Aorta (tissue), 5 donors: ENCODE measurements around the gene TFPI. TPM values are rescaled to one million over a fixed set of nuclear protein-coding genes. Genes with fewer than 3 reads are reported as not detected.

Source experiments
- ATAC-seq: fragments of 200-7000 bp; cut with Tn5 transposase; one replicate; pipeline ENCODE4 v1.9.1; 2022; ENCODE audit warnings: moderate library complexity; ENCODE audit not compliant: low FRiP score
- DNase-seq, 2 donors: peaks; one replicate each; pipeline ENCODE4 v3.0.0-alpha.2; 2020
- H3K27ac ChIP-seq, 2 donors: one replicate each; pipeline ENCODE4 v1.5.1; 2013; ENCODE audit warnings: low read length in 2 of 2, mild to moderate bottlenecking in 2 of 2, moderate library complexity in 2 of 2, control low read depth in 1 of 2, inconsistent platforms in 1 of 2, low read depth in 1 of 2
- H3K27me3 ChIP-seq, 2 donors: one replicate each; pipeline ENCODE4 v1.6.1; 2013; ENCODE audit warnings: control low read depth in 1 of 2, low read length in 1 of 2, mild to moderate bottlenecking in 1 of 2, moderate library complexity in 1 of 2; ENCODE audit not compliant: insufficient read depth in 2 of 2, control insufficient read depth in 1 of 2
- H3K36me3 ChIP-seq, 2 donors: one replicate each; pipeline ENCODE4 v1.6.1; 2013; ENCODE audit warnings: control low read depth in 1 of 2, low read length in 1 of 2, mild to moderate bottlenecking in 1 of 2; ENCODE audit not compliant: insufficient read depth in 2 of 2, control insufficient read depth in 1 of 2
- H3K4me1 ChIP-seq, 2 donors: one replicate each; pipeline ENCODE4 v1.6.1; 2013; ENCODE audit warnings: low read length in 2 of 2, control low read depth in 1 of 2, mild to moderate bottlenecking in 1 of 2, moderate library complexity in 1 of 2; ENCODE audit not compliant: insufficient read depth in 2 of 2, control insufficient read depth in 1 of 2
- H3K4me3 ChIP-seq, 2 donors: one replicate each; pipeline ENCODE4 v1.5.1; 2013; ENCODE audit warnings: low read length in 2 of 2, control low read depth in 1 of 2, mild to moderate bottlenecking in 1 of 2
- H3K9me3 ChIP-seq: one replicate; pipeline ENCODE4 v1.6.1; 2013; ENCODE audit warnings: mild to moderate bottlenecking, low read length; ENCODE audit not compliant: control insufficient read depth
- WGBS, 2 donors: extraction: QIAGEN DNeasy Blood & Tissue Kit; methylation state at CpG; one replicate each; pipeline ENCODE4 v1.1.7; 2013; 5-methylcytosine and 5-hydroxymethylcytosine counted together
- intact Hi-C, 2 donors: fragments of 100-400 bp; cut with DNase I; formaldehyde crosslinking; loops; one replicate each; pipeline versions ENCODE4 v1.14.2 to v1.15.0; 2022
- long read RNA-seq, 2 donors: library from polyadenylated mRNA; unstranded; transcript quantifications; one replicate each; pipeline ENCODE4 v2.0.0, GENCODE V29; 2020 to 2021
- polyA plus RNA-seq, 2 donors: library from polyadenylated mRNA; stranded (reverse); fragments of 200-250 nt; gene quantifications; one replicate each; pipeline ENCODE4 v1.2.3, GENCODE V29; 2013
- total RNA-seq, 2 donors: library from RNA; stranded (reverse); fragmentation: NEBNext Ultra II Directional; extraction: Animal tissue kit (Norgen Biotek cat#: 25700); gene quantifications; one replicate each; pipeline ENCODE4 v1.2.1, GENCODE V29; 2021
- donor health status: healthy with polysubstance abuse.
- donor health status: Bipolar disorder and iron deficiency.
- donor health status: DM: no; HTN: no; CAD: no.
- donor health status: DM: no; HTN: no; CAD: no.
- donor health status: DM: yes; HTN: yes; CAD: no.

TFPI gene
- total RNA-seq (100 to 1,000 TPM; 105 to 135 TPM), polyA plus RNA-seq (10 to 100 TPM; 20.5 to 93.1 TPM)
- long read RNA-seq, donor 1, transcript TFPI-201 (8 exons, 3,885 nt) = major isoform, 72 of 164 reads
- long read RNA-seq, donor 1, transcript TFPI-202 (7 exons, 1,088 nt) = minor isoform, 5 of 164 reads
- long read RNA-seq, donor 1, partial matches to known transcripts = 1 of 164 reads
- long read RNA-seq, donor 1, other reads (novel, unspliced or antisense) = 86 of 164 reads
- long read RNA-seq, donor 2, transcript TFPI-201 (8 exons, 3,885 nt) = major isoform, 18 of 45 reads
- long read RNA-seq, donor 2, partial matches to known transcripts = 3 of 45 reads
- long read RNA-seq, donor 2, other reads (novel, unspliced or antisense) = 21 of 45 reads

DNA sequence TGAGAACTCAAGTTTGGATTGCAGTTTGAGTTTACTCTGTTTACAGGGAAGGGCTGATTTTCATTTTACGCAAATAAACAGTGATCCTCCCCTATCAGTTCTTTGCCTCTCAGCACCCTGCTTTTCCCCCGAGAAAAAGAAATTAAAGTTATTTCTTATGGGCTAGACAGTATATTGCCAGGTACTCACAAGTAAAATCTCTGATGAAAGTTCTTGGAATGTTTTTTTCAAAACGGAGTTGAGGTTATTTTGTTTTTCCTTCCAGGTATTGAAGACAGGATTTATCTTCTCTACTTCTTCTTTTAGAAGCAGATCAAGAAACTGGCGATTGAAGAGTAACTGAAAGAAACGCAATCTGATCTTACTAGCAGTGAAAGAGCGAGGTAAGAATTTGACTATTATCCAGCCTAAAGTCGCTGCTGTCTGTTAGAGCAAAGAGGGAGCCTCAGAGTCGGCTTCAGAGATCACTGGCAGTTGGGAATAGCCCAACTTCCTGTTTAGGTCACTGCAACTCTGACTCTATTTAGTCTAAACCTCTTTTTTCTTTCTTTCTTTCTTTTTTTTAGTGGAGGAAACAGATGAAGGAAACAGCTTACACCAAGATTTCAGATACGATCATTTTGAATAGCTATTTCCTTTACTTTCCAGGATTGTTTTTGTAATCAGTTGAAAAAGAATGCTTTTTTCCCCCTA lies at the start of gene TFPI:
TSS of gene TFPI (minus strand) at position 425 of the 693 bp plus-strand sequence. CDS start 50,667 bp downstream, outside the sequence.
- H3K27ac ChIP-seq = no peak within 1 kb of the TSS
- DNase-seq (no peak), ATAC-seq (peak; percentile 90)
- no peaks in the 10 kb centered on the region for H3K9me3 ChIP-seq
- peak within 1 kb of the TSS; percentile 64 to 96 for H3K4me3 ChIP-seq
- H3K27me3 ChIP-seq = no peaks in the 10 kb centered on the region
- intact Hi-C loops = no loop called here
- no peaks in the 10 kb centered on the region for H3K36me3 ChIP-seq
- 16 to 21% methylated on average over 9 of the region's 9 CpGs for WGBS, 2 donors
- H3K4me1 ChIP-seq = no peaks in the 10 kb centered on the region

DNA sequence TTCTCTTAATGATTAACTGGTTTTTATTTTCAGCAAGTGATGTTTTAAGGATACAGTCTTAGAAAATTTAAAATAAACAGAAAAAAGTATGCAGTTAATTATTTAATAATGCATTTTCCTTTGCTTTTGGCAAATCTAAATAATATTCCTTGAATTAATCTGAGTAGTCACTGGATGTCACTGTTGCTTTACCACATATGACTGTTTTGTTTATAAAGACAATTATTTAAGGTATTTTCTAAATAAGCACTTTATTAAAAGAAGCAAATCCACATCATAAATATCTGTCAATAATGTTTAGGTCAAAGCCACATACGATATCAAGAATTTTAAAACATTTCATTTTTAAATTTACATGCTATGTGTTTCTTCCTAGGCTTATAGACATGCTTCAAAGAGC lies 40.6 kb upstream of the TFPI start:
- no peak overlapping the region for H3K4me3 ChIP-seq
- H3K4me1 ChIP-seq = no peaks in the 10 kb centered on the region
- DNase-seq = no peak
- no peak for ATAC-seq
- no peaks in the 10 kb centered on the region for H3K9me3 ChIP-seq
- intact Hi-C loops = loop anchor here (5.0 kb wide), 1 partner anchor 248 kb away; no protein-coding TSS in a partner anchor
- no peaks in the 10 kb centered on the region for H3K36me3 ChIP-seq
- H3K27me3 ChIP-seq = no peaks in the 10 kb centered on the region
- H3K27ac ChIP-seq = no peak overlapping the region
- WGBS, 2 donors = 5 to 10% methylated on average over 1 of the region's 1 CpG

DNA sequence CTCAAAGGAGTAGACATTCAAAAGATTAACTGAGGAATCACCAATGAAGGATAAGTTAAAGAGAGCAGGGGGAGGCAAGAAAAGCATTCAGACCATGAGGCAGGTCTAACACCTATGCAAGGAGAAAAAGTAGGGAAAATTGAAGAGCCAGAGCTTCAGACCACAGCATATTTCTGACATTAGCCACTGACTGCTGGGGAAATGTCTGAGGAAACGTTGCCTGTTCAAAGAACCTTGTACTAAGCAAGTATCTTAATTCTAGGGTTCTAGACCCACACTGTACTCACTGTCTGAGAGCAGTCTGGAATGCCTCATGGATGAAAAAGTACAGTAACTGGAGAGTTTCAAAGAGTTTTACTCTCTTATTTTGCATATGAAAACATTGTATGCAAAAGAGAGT lies 39.5 kb upstream of the TFPI start:
- intact Hi-C loops = loop anchor here in 1 of 2 donors (5.0 kb wide), 1 partner anchor 249 kb away; no protein-coding TSS in a partner anchor
- 26 to 44% methylated on average over 1 of the region's 1 CpG for WGBS, 2 donors
- no peak overlapping the region for H3K4me3 ChIP-seq
- H3K27me3 ChIP-seq = no peaks in the 10 kb centered on the region
- H3K36me3 ChIP-seq = no peaks in the 10 kb centered on the region
- H3K9me3 ChIP-seq = no peaks in the 10 kb centered on the region
- DNase-seq (no peak), ATAC-seq (no peak)
- H3K4me1 ChIP-seq = no peaks in the 10 kb centered on the region
- H3K27ac ChIP-seq = no peak overlapping the region

DNA sequence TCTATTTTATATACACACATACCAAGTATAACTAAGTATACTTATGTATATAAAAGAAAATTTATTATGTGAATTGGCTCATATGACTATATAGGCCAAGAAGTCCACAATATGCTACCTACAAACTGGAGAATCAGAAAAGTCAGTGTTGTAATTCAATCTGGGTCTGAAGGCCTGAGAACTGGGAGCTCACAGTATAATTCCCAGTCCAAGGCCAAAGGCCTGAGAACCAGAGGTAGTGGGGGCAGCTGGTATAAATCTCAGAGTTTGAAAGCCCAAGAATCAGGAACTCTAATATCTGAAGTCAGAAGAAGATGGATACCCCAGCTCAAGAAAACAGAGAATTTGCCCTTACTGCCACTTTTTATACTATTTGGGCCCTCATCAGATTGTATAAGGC lies 38.9 kb upstream of the TFPI start:
- ATAC-seq (no peak), DNase-seq (no peak)
- H3K36me3 ChIP-seq = no peaks in the 10 kb centered on the region
- no peaks in the 10 kb centered on the region for H3K9me3 ChIP-seq
- no peaks in the 10 kb centered on the region for H3K4me1 ChIP-seq
- no peak overlapping the region for H3K4me3 ChIP-seq
- H3K27ac ChIP-seq = no peak overlapping the region
- no peaks in the 10 kb centered on the region for H3K27me3 ChIP-seq
- intact Hi-C loops = loop anchor here in 1 of 2 donors (5.0 kb wide), 1 partner anchor 249 kb away; no protein-coding TSS in a partner anchor

DNA sequence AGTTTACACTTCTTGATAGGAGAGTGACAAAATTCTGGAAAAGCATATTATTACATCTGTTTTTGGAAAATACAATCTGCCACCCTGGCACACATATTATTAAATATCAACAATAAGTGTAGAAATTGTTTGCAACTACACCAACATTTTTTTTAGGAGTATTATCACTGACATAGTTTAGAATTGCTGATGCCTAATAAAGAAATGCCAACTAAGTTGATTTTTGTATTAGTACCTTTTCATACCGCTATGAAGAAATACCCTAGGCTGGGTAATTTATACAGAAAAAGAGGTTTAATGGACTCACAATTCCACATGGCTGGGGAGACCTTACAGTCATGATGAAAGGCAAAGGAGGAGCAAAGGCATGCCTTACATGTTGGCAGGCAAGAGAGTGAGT lies 35.9 kb upstream of the TFPI start:
- 98 to 100% methylated on average over 1 of the region's 1 CpG for WGBS, 2 donors
- no peak for ATAC-seq
- intact Hi-C loops = loop anchor here in 1 of 2 donors (5.0 kb wide), 1 partner anchor 252 kb away; no protein-coding TSS in a partner anchor

DNA sequence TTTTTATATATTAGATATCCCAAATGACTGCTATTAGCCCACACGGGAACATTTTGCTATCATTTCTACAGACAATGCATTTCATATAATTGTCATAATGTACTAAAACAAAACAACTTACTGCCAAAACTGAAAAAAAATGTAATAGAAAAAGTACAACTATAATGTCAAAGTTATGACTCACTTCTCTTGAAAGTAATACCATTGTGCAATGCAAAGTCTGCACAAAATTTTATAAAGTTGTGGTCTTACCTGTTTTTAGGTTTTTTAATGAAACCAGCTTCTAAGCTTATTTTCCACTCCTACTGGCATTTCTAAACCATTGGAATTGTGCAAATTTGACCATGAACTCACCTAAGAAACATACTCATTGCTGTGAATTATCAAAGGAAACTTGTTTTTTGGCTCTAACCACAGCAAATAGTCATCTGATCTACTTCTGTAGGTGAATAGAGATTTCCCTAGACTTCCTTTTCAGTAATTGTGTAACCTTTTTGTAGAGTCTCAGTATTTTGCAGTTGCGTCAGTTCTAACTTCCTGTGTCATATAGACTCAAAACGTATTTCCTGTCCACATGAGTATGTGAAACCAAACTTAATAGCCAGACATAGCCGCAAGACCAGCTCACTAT lies 31.9 kb upstream of the TFPI start:
- no peak for ATAC-seq

More for the DNA sequence above, 35.9 kb upstream of the TFPI start:
- no peak for DNase-seq
- H3K27ac ChIP-seq = no peak overlapping the region
- H3K9me3 ChIP-seq = no peaks in the 10 kb centered on the region
- H3K4me1 ChIP-seq = no peaks in the 10 kb centered on the region
- no peak overlapping the region for H3K4me3 ChIP-seq
- H3K27me3 ChIP-seq = no peaks in the 10 kb centered on the region
- no peaks in the 10 kb centered on the region for H3K36me3 ChIP-seq

DNA sequence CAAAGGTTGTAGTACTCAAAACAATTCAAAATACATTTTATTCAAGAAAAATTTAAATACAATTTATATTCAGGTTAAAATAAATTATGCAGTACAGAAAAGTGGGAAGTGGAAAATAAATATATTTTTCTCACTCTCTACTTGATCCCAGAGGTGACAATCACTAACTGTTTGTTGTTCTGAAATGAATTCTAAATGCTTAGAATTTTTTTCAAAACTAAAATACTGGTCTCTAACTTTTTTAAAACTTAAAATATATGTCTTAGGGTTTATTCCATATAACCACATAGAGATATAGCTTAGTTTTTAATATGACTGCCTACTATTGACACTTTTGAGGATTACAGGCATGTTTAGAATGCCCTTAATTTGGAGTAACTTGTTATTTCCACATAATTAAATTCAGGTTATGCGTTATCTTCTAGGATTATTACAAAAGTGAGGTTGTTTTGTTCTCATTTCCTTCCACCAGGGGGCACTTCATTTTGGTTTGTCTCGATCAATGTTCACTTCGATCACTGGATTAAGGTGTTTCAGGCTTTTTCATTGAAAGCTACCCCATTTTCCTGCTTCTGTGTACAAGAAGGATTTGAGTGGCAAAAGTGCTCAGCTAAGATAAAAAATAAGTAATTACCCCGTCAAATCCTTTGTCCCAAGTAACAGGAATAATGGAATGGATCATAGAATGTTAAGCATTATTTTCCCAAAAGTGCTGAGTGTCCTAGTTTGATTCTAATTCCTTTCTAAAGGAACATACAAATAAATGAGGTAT lies 27.1 kb upstream of the TFPI start:
- DNase-seq (no peak), ATAC-seq (peak; percentile 59)
- Histone ChIP-seq H3K9me3 (no peaks in the 10 kb centered on the region), H3K27me3 (no peaks in the 10 kb centered on the region), H3K4me3 (peak overlapping the region; percentile 31 to 90), H3K27ac (no peak overlapping the region), H3K36me3 (no peaks in the 10 kb centered on the region), H3K4me1 (peaks cover 0 to 2% of the 10 kb centered on the region in 2 donors)
- WGBS, 2 donors = 7 to 8% methylated on average over 4 of the region's 4 CpGs
- intact Hi-C loops = loop anchor here (5.0 to 10.0 kb wide), 3 partner anchors 261 to 931 kb away; partner anchors contain the start of gene GULP1 (in 1 of the 2)

More for the DNA sequence above, 31.9 kb upstream of the TFPI start:
- Histone ChIP-seq H3K4me3 (no peak overlapping the region), H3K27ac (no peak overlapping the region), H3K9me3 (no peaks in the 10 kb centered on the region), H3K27me3 (no peaks in the 10 kb centered on the region), H3K36me3 (no peaks in the 10 kb centered on the region), H3K4me1 (no peaks in the 10 kb centered on the region)
- intact Hi-C loops = loop anchor here (5.0 to 10.0 kb wide), 2 partner anchors 709 to 926 kb away; partner anchors contain the start of gene GULP1 (in 1 of the 2)
- no peak for DNase-seq
- WGBS, 2 donors = 72 to 80% methylated on average over 4 of the region's 4 CpGs
